Nephron (organoid): ENCODE results near the gene ZMIZ1.

Experiments
- H3K27ac Mint-ChIP-seq, 3 experiments: 2 replicates each; pipeline ENCODE4 v1.8.0; 2020; ENCODE audit warnings: mixed read lengths in 3 of 3, mild to moderate bottlenecking in 2 of 3, moderate library complexity in 1 of 3
- H3K27me3 Mint-ChIP-seq: 2 replicates; pipeline ENCODE4 v1.8.0; 2021; ENCODE audit warnings: low read depth, mild to moderate bottlenecking, moderate library complexity, mixed read lengths
- H3K36me3 Mint-ChIP-seq: 2 replicates; pipeline ENCODE4 v1.8.0; 2020; ENCODE audit warnings: low read depth, mixed read lengths
- H3K4me1 Mint-ChIP-seq: 2 replicates; pipeline ENCODE4 v1.8.0; 2020; ENCODE audit warnings: mixed read lengths
- H3K4me3 Mint-ChIP-seq, 3 experiments: 2 replicates each; pipeline ENCODE4 v1.8.0; 2020; ENCODE audit warnings: mild to moderate bottlenecking in 3 of 3, mixed read lengths in 3 of 3, moderate library complexity in 2 of 3
- H3K9me3 Mint-ChIP-seq: 2 replicates; pipeline ENCODE4 v1.8.0; 2020; ENCODE audit warnings: mixed read lengths
- TF ChIP-seq, protein P1 (sequence below), 3 experiments: fragments of 200-600 bp; sonication (generic); IDR thresholded peaks; one replicate each; pipeline ENCODE4 v1.5.0; 2021; ENCODE audit warnings: antibody characterized with exemption in 3 of 3; ENCODE audit not compliant: unreplicated experiment in 3 of 3

Gene ZMIZ1

DNA sequence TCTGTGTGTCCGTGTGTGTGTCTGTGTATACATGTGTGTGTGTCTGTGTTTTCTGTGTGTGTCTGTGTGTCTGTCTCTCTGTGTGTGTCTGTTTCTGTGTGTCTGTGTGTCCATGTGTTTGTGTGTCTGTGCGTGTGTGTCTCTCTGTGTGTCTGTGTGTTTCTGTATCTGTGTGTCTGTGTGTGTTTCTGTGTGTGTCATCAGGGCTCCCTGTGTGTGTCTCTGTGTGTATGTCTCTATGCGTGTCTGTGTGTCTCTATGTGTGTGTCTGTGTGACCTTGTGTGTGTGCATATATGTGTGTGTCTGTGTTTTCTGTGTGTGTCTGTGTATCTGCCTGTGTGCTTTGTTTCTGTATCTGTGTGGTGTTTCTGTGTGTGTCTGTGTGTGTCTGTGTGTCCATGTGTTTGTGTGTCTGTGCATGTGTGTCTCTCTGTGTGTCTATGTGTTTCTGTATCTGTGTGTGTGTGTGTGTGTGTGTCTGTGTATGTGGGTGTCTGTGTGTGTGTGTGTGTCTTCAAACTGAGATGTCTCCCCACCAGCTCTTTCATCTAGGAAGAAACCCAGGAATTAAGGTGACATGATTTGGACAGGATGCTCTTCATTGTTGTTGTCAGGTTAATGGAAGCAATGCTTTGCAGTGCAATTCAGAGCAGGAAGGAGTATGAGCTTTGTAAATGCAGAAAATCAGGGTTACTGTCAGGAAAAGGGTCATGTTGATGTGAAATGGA is 257.8 kb downstream of the ZMIZ1 start:
- Mint-ChIP-seq H3K4me3 (no peak overlapping the region), H3K27ac (no peak overlapping the region)

DNA sequence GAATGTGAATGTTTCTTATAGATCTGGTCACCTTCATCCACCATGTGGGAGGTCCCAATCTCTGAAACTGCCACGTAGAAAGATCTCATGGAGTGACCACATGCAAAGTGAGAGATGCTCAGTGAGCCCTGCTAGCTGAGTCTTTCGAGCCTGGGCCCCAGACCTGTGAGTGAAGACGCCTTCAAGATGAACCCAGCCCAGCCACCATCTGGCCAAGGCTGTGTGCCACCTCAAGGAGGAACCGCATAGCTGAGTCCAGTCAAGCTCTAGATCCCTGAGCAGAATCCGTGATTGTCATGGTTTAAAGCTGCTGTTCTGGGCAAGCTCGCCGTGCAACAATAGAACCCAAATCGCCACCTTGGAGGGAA is 258.3 kb downstream of the ZMIZ1 start:
- H3K27ac Mint-ChIP-seq = no peak overlapping the region
- H3K36me3 Mint-ChIP-seq = no peaks in the 10 kb centered on the region
- no peaks in the 10 kb centered on the region for H3K27me3 Mint-ChIP-seq
- no peak overlapping the region for H3K4me3 Mint-ChIP-seq
- H3K4me1 Mint-ChIP-seq = peaks cover 8% of the 10 kb centered on the region
- H3K9me3 Mint-ChIP-seq = peaks cover 2% of the 10 kb centered on the region
- TF ChIP-seq, protein P1, sequence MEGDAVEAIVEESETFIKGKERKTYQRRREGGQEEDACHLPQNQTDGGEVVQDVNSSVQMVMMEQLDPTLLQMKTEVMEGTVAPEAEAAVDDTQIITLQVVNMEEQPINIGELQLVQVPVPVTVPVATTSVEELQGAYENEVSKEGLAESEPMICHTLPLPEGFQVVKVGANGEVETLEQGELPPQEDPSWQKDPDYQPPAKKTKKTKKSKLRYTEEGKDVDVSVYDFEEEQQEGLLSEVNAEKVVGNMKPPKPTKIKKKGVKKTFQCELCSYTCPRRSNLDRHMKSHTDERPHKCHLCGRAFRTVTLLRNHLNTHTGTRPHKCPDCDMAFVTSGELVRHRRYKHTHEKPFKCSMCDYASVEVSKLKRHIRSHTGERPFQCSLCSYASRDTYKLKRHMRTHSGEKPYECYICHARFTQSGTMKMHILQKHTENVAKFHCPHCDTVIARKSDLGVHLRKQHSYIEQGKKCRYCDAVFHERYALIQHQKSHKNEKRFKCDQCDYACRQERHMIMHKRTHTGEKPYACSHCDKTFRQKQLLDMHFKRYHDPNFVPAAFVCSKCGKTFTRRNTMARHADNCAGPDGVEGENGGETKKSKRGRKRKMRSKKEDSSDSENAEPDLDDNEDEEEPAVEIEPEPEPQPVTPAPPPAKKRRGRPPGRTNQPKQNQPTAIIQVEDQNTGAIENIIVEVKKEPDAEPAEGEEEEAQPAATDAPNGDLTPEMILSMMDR (IDR thresholded peaks at IDR 0.05; ENCODE audit: unreplicated experiment in 3 of 3) = no peak

More for the DNA sequence above, 257.8 kb downstream of the ZMIZ1 start:
- TF ChIP-seq, protein P1 (IDR thresholded peaks at IDR 0.05; ENCODE audit: unreplicated experiment in 3 of 3) = no peak
- H3K36me3 Mint-ChIP-seq = no peaks in the 10 kb centered on the region
- peaks cover 8% of the 10 kb centered on the region for H3K4me1 Mint-ChIP-seq
- no peaks in the 10 kb centered on the region for H3K9me3 Mint-ChIP-seq
- H3K27me3 Mint-ChIP-seq = no peaks in the 10 kb centered on the region

DNA sequence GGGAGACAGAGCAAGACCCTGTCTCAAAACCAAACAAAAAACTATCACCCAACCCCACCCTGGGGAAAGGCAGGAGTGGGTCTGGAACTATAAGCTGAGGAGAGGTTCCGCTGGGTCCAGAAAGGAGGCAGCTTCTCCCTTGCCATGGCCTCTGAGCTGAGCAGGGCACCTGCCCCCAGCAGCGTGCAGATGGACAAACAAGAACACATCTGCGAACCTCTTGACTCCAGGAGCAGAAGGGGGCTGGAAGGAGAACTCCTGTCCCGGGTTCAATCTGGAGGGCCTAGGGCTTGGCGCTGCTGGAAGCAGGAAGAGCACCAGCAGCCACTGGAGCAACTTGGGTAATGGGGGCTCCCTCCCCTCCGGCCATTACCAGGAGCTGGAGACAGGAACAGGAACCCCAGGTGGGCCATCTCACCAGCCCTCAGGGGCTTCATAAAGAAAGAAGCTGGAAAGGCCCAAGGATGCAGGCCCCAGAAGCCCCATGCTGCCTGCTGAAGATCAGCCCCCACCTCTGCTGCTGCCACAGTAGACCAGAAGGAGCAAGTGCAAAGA is 259.5 kb downstream of the ZMIZ1 start:
- no peak overlapping the region for H3K4me3 Mint-ChIP-seq
- H3K27ac Mint-ChIP-seq = no peak overlapping the region
- peaks cover 4% of the 10 kb centered on the region for H3K4me1 Mint-ChIP-seq
- TF ChIP-seq, protein P1 (IDR thresholded peaks at IDR 0.05; ENCODE audit: unreplicated experiment in 3 of 3) = no peak
- peaks cover 2% of the 10 kb centered on the region for H3K9me3 Mint-ChIP-seq
- H3K27me3 Mint-ChIP-seq = no peaks in the 10 kb centered on the region
- H3K36me3 Mint-ChIP-seq = no peaks in the 10 kb centered on the region

DNA sequence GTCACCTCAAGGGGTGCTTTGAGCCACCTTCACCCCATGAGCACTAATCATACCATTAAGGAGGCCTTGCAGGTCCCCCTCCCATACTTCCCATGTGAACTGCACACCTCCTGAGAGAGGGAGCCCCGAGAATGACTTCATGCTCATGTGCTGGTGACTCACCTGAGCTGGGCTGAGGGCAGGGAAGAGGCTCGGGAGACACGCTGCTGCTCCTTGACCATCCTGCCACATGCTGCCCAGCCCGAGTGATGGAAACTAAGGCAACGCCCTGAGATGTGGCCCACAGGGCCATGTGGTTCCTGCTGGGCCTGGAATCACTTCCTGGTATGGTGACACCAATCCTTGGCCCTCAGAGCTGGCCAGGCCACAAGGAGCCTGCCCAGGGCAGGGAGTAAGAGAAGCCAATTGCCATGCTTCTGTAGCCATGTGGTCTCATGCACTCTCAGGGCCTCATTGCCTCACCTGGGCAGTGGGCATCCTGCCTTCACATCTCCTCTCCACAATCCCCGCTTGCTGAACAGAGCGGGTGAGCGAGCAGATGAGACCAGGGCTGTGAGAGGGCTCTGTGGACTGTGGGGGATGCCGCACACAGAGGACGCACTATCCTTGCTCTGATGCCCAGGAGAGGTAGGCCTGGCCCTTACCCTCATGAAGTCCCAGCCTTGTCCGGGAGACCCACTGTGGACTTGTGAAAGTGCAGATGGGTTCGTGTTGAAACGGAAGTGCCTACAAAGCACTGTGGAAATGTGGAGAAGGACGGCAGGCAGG is 260.2 kb downstream of the ZMIZ1 start:
- Mint-ChIP-seq H3K4me1 (no peaks in the 10 kb centered on the region), H3K9me3 (peaks cover 2% of the 10 kb centered on the region)
- TF ChIP-seq, protein P1 (IDR thresholded peaks at IDR 0.05; ENCODE audit: unreplicated experiment in 3 of 3) = no peak

DNA sequence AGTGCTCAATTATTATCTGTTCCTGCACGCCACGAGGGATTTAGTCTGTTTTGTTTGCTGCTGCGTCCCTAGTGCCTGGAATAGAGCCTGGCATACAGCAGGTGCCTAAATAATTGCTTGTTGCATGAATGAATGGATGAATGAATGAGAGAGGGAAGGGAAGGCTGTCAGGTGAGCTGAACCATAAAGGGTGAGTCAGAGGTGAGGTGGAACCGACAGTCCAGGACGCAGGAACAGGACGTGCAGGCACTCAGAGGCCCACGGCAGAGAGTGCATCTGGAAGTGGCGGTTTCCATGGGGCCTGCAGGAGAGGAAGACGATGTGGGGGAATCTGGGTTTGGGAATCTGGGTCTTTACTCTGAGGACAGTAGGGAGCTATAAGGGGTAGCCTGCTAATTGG is 260.8 kb downstream of the ZMIZ1 start:
- TF ChIP-seq, protein P1 (IDR thresholded peaks at IDR 0.05; ENCODE audit: unreplicated experiment in 3 of 3) = no peak
- peaks cover 2% of the 10 kb centered on the region for H3K9me3 Mint-ChIP-seq
- no peak overlapping the region for H3K4me3 Mint-ChIP-seq
- H3K27ac Mint-ChIP-seq = no peak overlapping the region
- H3K4me1 Mint-ChIP-seq = no peaks in the 10 kb centered on the region
- H3K36me3 Mint-ChIP-seq = no peaks in the 10 kb centered on the region
- H3K27me3 Mint-ChIP-seq = no peaks in the 10 kb centered on the region

More for the DNA sequence above, 260.2 kb downstream of the ZMIZ1 start:
- H3K27me3 Mint-ChIP-seq = no peaks in the 10 kb centered on the region
- no peak overlapping the region for H3K27ac Mint-ChIP-seq
- H3K36me3 Mint-ChIP-seq = no peaks in the 10 kb centered on the region
- H3K4me3 Mint-ChIP-seq = no peak overlapping the region
